SK-N-SH treated with all-trans-retinoic acid at 6 μM for 48 hours (cell line): ENCODE data around the gene PPP1R3A.

Source experiments
- ARNTL ChIP-seq: fragments of 450-650 bp; formaldehyde crosslinking; IDR thresholded peaks from 2 replicates; pipeline ENCODE4 v1.5.0; 2020; ENCODE audit warnings: low read depth, mild to moderate bottlenecking, moderate library complexity, borderline replicate concordance
- BACH2 ChIP-seq: fragments of 250-450 bp; sonication (Bioruptor Pico); IDR thresholded peaks from 2 replicates; pipeline ENCODE4 v1.9.0; 2021; ENCODE audit warnings: mild to moderate bottlenecking, borderline replicate concordance
- CSDC2 ChIP-seq: fragments of 250-450 bp; sonication (Bioruptor Pico); IDR thresholded peaks from 2 replicates; pipeline ENCODE4 v1.5.0; 2020; ENCODE audit warnings: mild to moderate bottlenecking, moderate library complexity
- ESRRG ChIP-seq: fragments of 250-450 bp; sonication (Bioruptor Pico); IDR thresholded peaks from 2 replicates; pipeline ENCODE4 v1.6.1; 2021; ENCODE audit warnings: mild to moderate bottlenecking
- ISL1 ChIP-seq: fragments of 250-450 bp; sonication (Bioruptor Pico); IDR thresholded peaks from 2 replicates; pipeline ENCODE4 v2.1.2; 2022; ENCODE audit warnings: mild to moderate bottlenecking, moderate library complexity
- OSR1 ChIP-seq: fragments of 250-450 bp; sonication (Bioruptor Pico); IDR thresholded peaks from 2 replicates; pipeline ENCODE4 v1.8.0; 2022; ENCODE audit warnings: moderate library complexity, mild to moderate bottlenecking, inconsistent platforms
- PATZ1 ChIP-seq: fragments of 250-450 bp; sonication (Bioruptor Pico); IDR thresholded peaks from 2 replicates; pipeline ENCODE4 v1.8.0; 2020; ENCODE audit warnings: mild to moderate bottlenecking, moderate library complexity, borderline replicate concordance
- RARB ChIP-seq: fragments of 250-450 bp; sonication (Bioruptor Pico); IDR thresholded peaks from 2 replicates; pipeline ENCODE4 v1.8.0; 2021; ENCODE audit warnings: mild to moderate bottlenecking, moderate library complexity
- SNAI2 ChIP-seq: fragments of 250-450 bp; sonication (Bioruptor Pico); IDR thresholded peaks from 2 replicates; pipeline ENCODE4 v1.5.0; 2020; ENCODE audit warnings: mild to moderate bottlenecking, moderate library complexity
- TOX ChIP-seq: fragments of 250-450 bp; sonication (Bioruptor Pico); IDR thresholded peaks from 2 replicates; pipeline ENCODE4 v1.8.0; 2021; ENCODE audit warnings: mild to moderate bottlenecking, moderate library complexity, borderline replicate concordance
- ZFP3 ChIP-seq: fragments of 250-450 bp; sonication (Bioruptor Pico); IDR thresholded peaks from 2 replicates; pipeline ENCODE4 v1.5.0; 2020; ENCODE audit warnings: mild to moderate bottlenecking, moderate library complexity
- ZFP30 ChIP-seq: fragments of 450-650 bp; formaldehyde crosslinking; IDR thresholded peaks from 2 replicates; pipeline ENCODE4 v1.5.0; 2022; ENCODE audit warnings: mild to moderate bottlenecking, moderate library complexity
- ZNF565 ChIP-seq: fragments of 450-650 bp; formaldehyde crosslinking; conservative IDR thresholded peaks from 2 replicates; pipeline ENCODE4 v1.5.0; 2020; ENCODE audit warnings: low read depth, mild to moderate bottlenecking, moderate library complexity
- ZNF70 ChIP-seq: fragments of 450-650 bp; formaldehyde crosslinking; IDR thresholded peaks from 2 replicates; pipeline ENCODE4 v1.5.0; 2020; ENCODE audit warnings: mild to moderate bottlenecking, moderate library complexity

GRCh38 chr7:113890331-113891030, 28.3 kb downstream of the PPP1R3A start:
- TF ChIP-seq BACH2 (CRISPR knock-in tag) (no peak), ESRRG (no peak), ARNTL (no peak), ZFP30 (CRISPR knock-in tag) (no peak), PATZ1 (no peak), ZFP3 (CRISPR knock-in tag) (no peak), RARB (CRISPR knock-in tag) (no peak), SNAI2 (CRISPR knock-in tag) (no peak), TOX (CRISPR knock-in tag) (no peak), ZNF70 (no peak), ZNF565 (CRISPR knock-in tag) (no peak), OSR1 (CRISPR knock-in tag) (no peak), ISL1 (CRISPR knock-in tag) (no peak), CSDC2 (no peak)
